GM23338 (cell line): ENCODE data around the gene PGBD4. TPM values are rescaled to one million over a fixed set of nuclear protein-coding genes. Genes with fewer than 3 reads are reported as not detected.

ENCODE experiments used
- ATAC-seq: fragments of 200-7000 bp; cut with Tn5 transposase; 3 replicates; pipeline ENCODE4 v1.9.1; 2020
- DNase-seq: peaks from one replicate; pipeline ENCODE4 v3.0.0-alpha.2; 2015; ENCODE audit warnings: low spot score
- H2AFZ ChIP-seq: fragments of 200-600 bp; sonication (generic); 2 replicates; pipeline ENCODE4 v1.8.0; 2016; ENCODE audit warnings: antibody characterized with exemption, mild to moderate bottlenecking, moderate library complexity
- H3F3A ChIP-seq: fragments of 200-600 bp; sonication (generic); replicated peaks from 2 replicates; pipeline ENCODE4 v1.8.0; 2017; ENCODE audit warnings: antibody characterized with exemption, mixed run types, low read depth
- H3K27ac ChIP-seq: fragments of 200-600 bp; sonication (generic); 2 replicates; pipeline ENCODE4 v1.6.1; 2016; ENCODE audit warnings: low read depth
- H3K27me3 ChIP-seq: fragments of 200-600 bp; sonication (generic); 2 replicates; pipeline ENCODE4 v1.8.0; 2016; ENCODE audit warnings: mild to moderate bottlenecking, mixed run types, moderate library complexity; ENCODE audit not compliant: insufficient read depth
- H3K36me3 ChIP-seq: fragments of 200-600 bp; sonication (generic); 2 replicates; pipeline ENCODE4 v1.8.0; 2016; ENCODE audit warnings: mild to moderate bottlenecking; ENCODE audit not compliant: insufficient read depth
- H3K4me1 ChIP-seq: fragments of 200-600 bp; sonication (generic); 2 replicates; pipeline ENCODE4 v1.8.0; 2016; ENCODE audit warnings: mild to moderate bottlenecking, moderate library complexity; ENCODE audit not compliant: insufficient read depth
- H3K4me2 ChIP-seq: fragments of 200-600 bp; sonication (generic); 2 replicates; pipeline ENCODE4 v1.7.1; 2017; ENCODE audit warnings: mixed run types
- H3K4me3 ChIP-seq: fragments of 200-600 bp; sonication (generic); 2 replicates; pipeline ENCODE4 v1.6.1; 2016; ENCODE audit warnings: mixed run types
- H3K79me2 ChIP-seq: fragments of 200-600 bp; sonication (generic); replicated peaks from 2 replicates; pipeline ENCODE4 v1.8.0; 2017; ENCODE audit warnings: mild to moderate bottlenecking; ENCODE audit not compliant: insufficient read depth
- H3K9me2 ChIP-seq: fragments of 200-600 bp; sonication (generic); 2 replicates; pipeline ENCODE4 v1.8.0; 2017; ENCODE audit not compliant: insufficient read depth
- H4K20me1 ChIP-seq: fragments of 200-600 bp; sonication (generic); replicated peaks from 2 replicates; pipeline ENCODE4 v1.8.0; 2017; ENCODE audit warnings: mild to moderate bottlenecking; ENCODE audit not compliant: insufficient read depth
- H3K27ac Mint-ChIP-seq: 2 replicates; pipeline ENCODE4 v1.8.0; 2020; ENCODE audit warnings: inconsistent platforms, mild to moderate bottlenecking, moderate library complexity, mixed read lengths
- H3K27me3 Mint-ChIP-seq: 3 replicates; pipeline ENCODE4 v1.8.0; 2022; ENCODE audit warnings: low read depth, mild to moderate bottlenecking, moderate library complexity, mixed read lengths, inconsistent platforms; ENCODE audit not compliant: insufficient read depth, poor library complexity
- H3K36me3 Mint-ChIP-seq: 3 replicates; pipeline ENCODE4 v1.8.0; 2021; ENCODE audit warnings: low read depth, mild to moderate bottlenecking, inconsistent platforms, moderate library complexity, mixed read lengths
- H3K4me1 Mint-ChIP-seq: 3 replicates; pipeline ENCODE4 v1.8.0; 2020; ENCODE audit warnings: mild to moderate bottlenecking, inconsistent platforms, mixed read lengths
- H3K4me3 Mint-ChIP-seq: 3 replicates; pipeline ENCODE4 v1.8.0; 2021; ENCODE audit warnings: moderate library complexity, mild to moderate bottlenecking, inconsistent platforms, mixed read lengths
- H3K9me3 Mint-ChIP-seq: 3 replicates; pipeline ENCODE4 v1.8.0; 2020; ENCODE audit warnings: moderate library complexity, mild to moderate bottlenecking, inconsistent platforms, mixed read lengths
- EZH2phosphoT487 ChIP-seq: fragments of 200-600 bp; sonication (generic); IDR thresholded peaks from one replicate; pipeline ENCODE4 v1.8.1; 2018; ENCODE audit warnings: antibody characterized with exemption; ENCODE audit not compliant: unreplicated experiment
- JUNB ChIP-seq: IDR thresholded peaks from one replicate; pipeline ENCODE4 v1.6.1; 2016; ENCODE audit warnings: antibody characterized with exemption; ENCODE audit not compliant: unreplicated experiment
- STAT1 ChIP-seq: IDR thresholded peaks from one replicate; pipeline ENCODE4 v1.6.1; 2016; ENCODE audit warnings: antibody characterized with exemption; ENCODE audit not compliant: unreplicated experiment
- ZNF331 ChIP-seq: fragments of 250-450 bp; sonication (Bioruptor Pico); IDR thresholded peaks from 2 replicates; pipeline ENCODE4 v1.5.0; 2020; ENCODE audit warnings: low read depth, mild to moderate bottlenecking, moderate library complexity
- ZNF462 ChIP-seq: fragments of 250-450 bp; sonication (Bioruptor Pico); IDR thresholded peaks from 2 replicates; pipeline ENCODE4 v1.5.0; 2020; ENCODE audit warnings: mild to moderate bottlenecking, moderate library complexity
- polyA plus RNA-seq: library from polyadenylated mRNA; unstranded; fragments of >200 nt; fragmentation: Nextera tagmentation; extraction: Ambion mirVana; gene quantifications from 2 replicates; pipeline ENCODE4 v1.2.1, GENCODE V29; 2016
- total RNA-seq: library from RNA; depleted of rRNA; stranded (reverse); fragments of >200 nt; shearing (Covaris generic); gene quantifications from 2 replicates; pipeline ENCODE4 v1.2.3, GENCODE V29; 2014
- TF ChIP-seq, protein P1 (sequence below): IDR thresholded peaks from one replicate; pipeline ENCODE4 v1.6.1; 2018; ENCODE audit warnings: antibody characterized with exemption; ENCODE audit not compliant: unreplicated experiment
- TF ChIP-seq, protein P2 (sequence below): IDR thresholded peaks from 2 replicates; pipeline ENCODE4 v1.6.1; 2016; ENCODE audit warnings: antibody characterized with exemption

Gene PGBD4
- total and polyA plus RNA-seq, 2 experiments from 2014 or later: 0.50 to 0.66 TPM

DNA sequence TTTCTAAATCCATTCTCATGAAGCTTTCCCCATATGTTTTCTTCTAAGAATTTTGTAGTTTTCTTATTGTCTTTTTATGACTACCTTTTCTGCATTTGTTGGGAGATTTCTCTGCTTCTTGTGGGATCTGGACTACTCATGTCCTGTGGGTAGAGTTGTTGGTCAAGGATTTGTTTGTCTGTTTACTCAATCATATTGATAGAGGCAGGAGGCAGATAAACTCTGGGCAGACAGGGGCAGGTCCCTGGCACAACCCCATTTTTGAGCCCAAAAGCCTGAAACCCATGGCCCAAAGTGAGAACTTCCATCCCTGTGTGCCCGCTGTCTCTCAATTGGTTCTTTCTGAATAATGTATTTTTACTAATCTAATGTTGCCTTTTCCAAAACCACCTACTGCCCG, 12.3 kb downstream of the PGBD4 start (continued):
- no peak for TF ChIP-seq ZNF462 (CRISPR knock-in tag)

DNA sequence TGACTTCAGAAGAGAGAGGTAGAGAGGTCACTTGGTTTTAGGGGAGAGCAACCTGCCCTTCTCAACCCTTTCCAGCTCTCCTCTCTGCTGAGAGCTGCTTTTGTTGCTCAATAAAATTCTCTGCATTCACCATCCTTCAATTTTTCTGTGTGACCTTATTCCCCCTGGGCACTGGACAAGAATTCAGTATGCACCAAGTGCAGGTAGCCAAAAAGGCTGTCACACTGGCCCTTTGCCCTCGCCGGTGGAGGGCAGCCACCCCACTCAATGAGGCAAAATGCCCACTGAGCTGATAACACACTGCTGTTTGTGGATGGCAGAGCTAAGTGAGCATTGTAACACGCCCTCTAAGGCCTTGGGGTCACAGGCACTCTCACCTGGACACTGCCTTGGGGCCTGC, 12.9 kb downstream of the PGBD4 start:
- Mint-ChIP-seq H3K27ac (no peak overlapping the region), H3K27me3 (peaks cover 9% of the 10 kb centered on the region), H3K4me1 (peaks cover 5% of the 10 kb centered on the region; the same call in 2 of the 3 replicates), H3K9me3 (no peaks in the 10 kb centered on the region; the same call in 2 of the 3 replicates), H3K36me3 (no peaks in the 10 kb centered on the region), H3K4me3 (no peak overlapping the region)
- no peak for DNase-seq
- no peak for ATAC-seq
- Histone ChIP-seq H3K4me3 (no peak overlapping the region), H3K27me3 (no peaks in the 10 kb centered on the region), H3K79me2 (no peaks in the 10 kb centered on the region), H2AFZ (no peak overlapping the region), H3K4me2 (no peak overlapping the region), H3K36me3 (no peaks in the 10 kb centered on the region), H3F3A (no peaks in the 10 kb centered on the region), H3K27ac (no peak overlapping the region), H3K4me1 (no peaks in the 10 kb centered on the region), H4K20me1 (no peaks in the 10 kb centered on the region), H3K9me2 (no peaks in the 10 kb centered on the region)
- TF ChIP-seq, protein P1, sequence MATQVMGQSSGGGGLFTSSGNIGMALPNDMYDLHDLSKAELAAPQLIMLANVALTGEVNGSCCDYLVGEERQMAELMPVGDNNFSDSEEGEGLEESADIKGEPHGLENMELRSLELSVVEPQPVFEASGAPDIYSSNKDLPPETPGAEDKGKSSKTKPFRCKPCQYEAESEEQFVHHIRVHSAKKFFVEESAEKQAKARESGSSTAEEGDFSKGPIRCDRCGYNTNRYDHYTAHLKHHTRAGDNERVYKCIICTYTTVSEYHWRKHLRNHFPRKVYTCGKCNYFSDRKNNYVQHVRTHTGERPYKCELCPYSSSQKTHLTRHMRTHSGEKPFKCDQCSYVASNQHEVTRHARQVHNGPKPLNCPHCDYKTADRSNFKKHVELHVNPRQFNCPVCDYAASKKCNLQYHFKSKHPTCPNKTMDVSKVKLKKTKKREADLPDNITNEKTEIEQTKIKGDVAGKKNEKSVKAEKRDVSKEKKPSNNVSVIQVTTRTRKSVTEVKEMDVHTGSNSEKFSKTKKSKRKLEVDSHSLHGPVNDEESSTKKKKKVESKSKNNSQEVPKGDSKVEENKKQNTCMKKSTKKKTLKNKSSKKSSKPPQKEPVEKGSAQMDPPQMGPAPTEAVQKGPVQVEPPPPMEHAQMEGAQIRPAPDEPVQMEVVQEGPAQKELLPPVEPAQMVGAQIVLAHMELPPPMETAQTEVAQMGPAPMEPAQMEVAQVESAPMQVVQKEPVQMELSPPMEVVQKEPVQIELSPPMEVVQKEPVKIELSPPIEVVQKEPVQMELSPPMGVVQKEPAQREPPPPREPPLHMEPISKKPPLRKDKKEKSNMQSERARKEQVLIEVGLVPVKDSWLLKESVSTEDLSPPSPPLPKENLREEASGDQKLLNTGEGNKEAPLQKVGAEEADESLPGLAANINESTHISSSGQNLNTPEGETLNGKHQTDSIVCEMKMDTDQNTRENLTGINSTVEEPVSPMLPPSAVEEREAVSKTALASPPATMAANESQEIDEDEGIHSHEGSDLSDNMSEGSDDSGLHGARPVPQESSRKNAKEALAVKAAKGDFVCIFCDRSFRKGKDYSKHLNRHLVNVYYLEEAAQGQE: no peak
- TF ChIP-seq EZH2phosphoT487 (no peak), STAT1 (no peak), JUNB (no peak), ZNF331 (CRISPR knock-in tag) (no peak)
- TF ChIP-seq, protein P2, sequence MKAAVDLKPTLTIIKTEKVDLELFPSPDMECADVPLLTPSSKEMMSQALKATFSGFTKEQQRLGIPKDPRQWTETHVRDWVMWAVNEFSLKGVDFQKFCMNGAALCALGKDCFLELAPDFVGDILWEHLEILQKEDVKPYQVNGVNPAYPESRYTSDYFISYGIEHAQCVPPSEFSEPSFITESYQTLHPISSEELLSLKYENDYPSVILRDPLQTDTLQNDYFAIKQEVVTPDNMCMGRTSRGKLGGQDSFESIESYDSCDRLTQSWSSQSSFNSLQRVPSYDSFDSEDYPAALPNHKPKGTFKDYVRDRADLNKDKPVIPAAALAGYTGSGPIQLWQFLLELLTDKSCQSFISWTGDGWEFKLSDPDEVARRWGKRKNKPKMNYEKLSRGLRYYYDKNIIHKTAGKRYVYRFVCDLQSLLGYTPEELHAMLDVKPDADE: no peak
